ENCODE measurements around the gene CRIP1.

Gene CRIP1

GRCh38 chr14:105470350-105471296 is 16.1 kb upstream of the CRIP1 start:
- DNase-seq (ENCODE audit: low read depth in 2 of 2), result no peak

- no peak for DNase-seq (ENCODE audit: low read depth in 2 of 2)
Observed at GRCh38 chr14:105471297-105471821, 15.3 kb upstream of the CRIP1 start.

DNA sequence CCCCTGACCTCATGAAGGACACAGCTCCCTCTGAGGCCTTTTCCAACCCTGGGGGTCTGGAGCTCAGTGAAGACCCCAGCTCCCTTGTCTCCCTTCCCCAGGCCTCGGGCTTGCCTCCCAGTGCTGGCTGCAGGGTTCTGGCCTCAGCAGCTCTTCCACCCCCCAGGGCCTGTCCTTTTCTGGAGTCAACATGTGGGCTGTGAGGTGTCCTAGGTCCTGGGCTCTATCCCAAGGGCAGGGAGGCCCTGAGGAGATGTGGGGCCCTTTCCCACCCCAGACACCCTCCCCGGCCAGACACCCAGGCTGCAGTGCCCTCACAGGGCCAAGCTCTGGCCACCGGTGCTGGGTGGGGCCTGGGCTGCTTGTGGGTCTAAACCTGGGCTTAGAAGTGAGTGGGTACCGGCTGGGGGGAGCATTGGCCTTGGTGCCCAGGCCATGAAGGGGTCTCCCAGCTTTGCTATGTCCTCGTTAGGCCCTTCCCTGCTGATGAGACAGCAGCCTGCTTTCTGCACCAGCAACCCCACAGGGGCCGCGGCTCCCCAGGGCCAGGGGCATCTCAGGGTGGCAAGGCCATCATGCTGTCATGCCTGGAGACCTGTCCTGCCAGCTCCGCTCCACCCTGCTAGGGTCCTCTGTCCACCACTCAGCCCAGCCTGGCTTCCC is 14.7 kb upstream of the CRIP1 start:
- no peak for DNase-seq (ENCODE audit: low read depth in 2 of 2)

DNA sequence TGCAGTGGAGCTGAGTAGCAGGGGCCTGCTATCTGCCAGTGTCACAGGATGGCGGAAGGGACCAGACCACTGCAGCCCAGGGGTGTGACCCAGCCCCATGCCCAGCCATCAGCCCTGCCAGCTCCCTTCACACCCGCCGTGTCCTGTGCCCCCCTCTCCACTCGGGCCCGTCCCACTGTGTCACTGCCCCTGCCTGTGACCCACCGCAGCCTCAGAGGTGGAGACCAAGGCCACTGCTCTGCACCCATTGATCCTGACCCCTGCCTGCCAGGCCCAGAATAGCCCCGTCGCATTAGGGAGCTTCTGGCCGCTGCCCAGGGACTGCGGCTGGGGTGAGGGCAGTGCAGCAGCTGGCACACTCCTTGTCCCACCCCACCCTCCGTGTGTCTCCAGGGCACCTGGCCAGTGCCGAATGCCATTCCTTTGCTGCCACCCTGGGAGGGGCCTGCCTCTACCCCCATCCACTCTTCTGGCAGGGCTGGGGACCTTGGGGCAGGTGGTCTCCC is 14.1 kb upstream of the CRIP1 start:
- no peak for DNase-seq (ENCODE audit: low read depth in 2 of 2)

DNA sequence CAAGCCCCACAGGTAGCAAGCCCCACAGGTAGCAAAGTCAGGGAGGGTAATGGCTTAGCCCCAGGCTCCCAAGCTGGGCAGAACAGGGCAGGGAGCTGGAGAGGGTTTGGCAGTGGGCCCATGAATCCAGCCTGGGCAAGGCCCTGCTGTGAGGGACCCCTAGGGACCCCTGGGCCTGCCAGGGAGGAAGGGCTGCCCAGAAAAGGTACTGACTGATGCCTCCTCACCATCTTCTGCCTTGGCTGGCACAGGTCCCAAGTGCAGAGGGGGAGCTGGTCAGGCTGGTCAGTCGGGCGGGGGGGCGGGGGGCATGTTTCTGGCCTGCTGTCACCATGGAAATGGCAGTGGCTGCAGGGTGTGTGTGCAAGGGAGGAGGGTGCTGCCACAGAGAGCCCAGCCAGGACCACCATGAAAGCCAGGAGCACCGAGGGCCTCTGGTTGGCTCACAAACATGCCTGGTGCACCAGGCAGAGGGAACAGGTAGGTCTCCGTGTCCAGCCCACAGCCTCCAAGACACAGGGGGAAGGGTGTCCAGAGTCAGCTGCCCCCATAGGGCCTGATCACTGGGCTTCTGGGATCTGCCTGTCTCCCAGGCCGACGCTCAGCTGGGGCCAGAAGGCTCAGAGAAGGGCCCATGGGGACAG is 13.5 kb upstream of the CRIP1 start:
- DNase-seq (ENCODE audit: low read depth in 2 of 2), result no peak

DNA sequence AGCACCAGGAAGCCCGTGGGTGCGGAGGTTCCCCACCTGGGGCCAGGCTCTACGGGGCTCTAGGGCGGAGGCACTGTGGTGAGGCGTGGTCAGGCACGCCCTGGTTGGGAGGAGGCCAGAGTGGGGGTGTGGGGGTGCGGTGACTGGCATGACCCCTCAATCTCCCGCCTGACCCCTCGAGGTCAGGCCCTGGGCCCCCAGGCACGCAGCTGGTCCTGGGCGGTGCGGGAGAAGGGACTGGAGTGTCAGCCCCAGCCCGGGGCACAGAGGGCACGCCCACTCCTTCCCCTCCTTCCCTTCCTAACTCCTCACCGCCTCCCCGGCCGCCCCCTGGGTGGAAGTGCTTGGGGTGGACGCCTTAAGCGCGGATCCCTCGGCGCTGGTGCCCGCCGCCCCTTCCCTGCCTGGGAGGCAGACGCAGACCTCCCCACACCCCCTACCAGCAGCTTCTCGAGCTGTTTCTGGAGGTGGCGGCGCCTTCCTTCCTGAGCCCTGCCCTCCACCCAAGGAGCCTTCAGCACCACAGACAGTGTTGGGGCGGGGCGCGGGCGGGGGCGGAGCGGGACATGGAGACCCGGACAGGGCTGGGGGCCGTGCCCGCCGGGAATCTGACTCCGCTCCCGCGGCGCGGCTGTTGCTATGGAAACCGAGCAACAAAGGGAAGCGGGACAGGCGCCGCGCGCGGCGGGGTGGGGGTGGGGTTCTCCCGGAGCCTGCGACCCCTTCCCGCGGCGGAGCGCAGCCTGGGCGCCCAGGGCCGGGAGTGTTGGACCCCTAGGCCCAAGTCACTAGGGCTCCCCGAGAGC is 12.8 kb upstream of the CRIP1 start:
- DNase-seq (ENCODE audit: low read depth in 2 of 2), result peak in 1 of 2 donors; percentile 49

- no peak for DNase-seq (ENCODE audit: low read depth in 2 of 2)
Observed at GRCh38 chr14:105474483-105475268, 12.0 kb upstream of the CRIP1 start, which contains the start of gene CRIP2. TSS of gene CRIP2 (plus strand) at chr14:105474821. CDS start at chr14:105474863, 42 bp downstream.

DNA sequence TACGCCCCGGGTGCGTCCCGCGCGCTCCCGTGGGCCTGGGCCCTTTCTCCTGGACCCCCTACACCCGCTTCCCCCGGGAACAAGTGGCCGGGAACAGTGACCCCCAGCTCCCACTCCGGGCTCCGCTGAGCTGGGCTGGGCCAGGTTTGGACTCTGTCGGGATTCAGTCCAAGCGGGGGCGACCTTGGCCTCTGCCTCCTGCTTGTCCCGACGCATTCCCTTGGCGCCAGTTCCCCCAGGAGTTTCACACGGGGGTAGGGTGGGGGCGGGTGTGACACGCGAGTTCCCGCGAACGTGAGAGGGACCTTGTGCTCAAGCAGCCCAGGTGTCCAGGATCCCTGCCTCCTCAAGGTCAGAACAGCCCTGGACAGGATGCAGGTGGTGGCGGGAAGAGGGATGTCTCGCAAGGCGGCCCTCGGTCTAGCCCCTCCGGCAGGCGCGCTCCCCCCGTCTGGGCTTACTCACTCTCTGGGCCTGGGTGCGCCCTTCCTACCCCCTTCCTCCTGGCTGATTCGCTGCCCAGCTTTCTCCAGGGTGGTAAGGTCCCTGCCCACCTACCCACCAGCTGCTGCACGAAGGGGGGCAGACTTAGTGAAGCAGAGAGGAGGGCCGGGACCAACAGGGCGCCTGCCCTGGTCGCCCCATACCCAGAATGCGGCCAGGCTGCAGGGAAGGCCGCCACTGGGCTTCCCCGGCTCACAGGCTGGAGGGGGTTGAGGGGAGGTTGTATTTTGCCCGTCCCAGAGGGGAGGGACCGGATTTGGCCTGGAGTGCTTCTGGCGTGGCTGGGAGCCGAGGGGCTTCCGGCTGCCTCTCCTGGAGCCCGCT is 11.2 kb upstream of the CRIP1 start:
- DNase-seq (ENCODE audit: low read depth in 2 of 2), result no peak

DNA sequence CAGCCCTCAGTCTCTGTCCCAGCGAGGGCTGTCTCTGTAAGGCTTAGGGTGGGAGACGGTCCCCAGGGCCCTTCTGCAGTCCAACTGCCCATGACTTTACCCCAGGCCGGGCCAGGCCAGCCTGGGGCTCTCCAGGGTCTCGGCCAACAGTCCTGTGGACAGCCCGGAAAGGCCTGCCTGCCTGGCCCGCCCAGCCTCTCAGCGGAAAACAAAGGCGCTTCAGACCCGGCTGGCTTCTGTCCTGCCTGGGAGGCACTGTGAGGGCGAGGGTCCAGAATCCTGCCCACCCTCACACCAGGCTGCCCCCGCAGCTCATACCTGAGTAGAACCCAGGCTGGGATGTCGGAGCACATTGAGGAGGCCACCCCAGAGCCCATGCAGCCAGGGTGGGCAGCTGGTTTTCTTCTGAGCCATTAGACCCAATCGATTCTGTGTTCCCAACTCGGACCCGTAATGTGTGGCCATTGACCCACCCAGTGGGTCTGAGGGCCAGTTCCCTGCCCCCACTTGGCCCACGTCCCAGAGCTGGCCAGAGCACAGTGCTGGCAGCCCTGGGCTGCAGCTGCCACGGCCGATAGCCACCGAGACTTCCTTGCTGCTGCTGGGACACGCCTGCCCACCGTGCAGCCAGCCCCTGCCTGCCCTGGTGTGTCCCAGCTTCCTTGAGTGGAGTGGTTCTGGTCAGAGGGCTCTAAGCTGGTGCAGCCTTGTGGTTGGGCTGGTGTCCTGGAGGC is 10.4 kb upstream of the CRIP1 start:
- DNase-seq (ENCODE audit: low read depth in 2 of 2), result no peak

DNA sequence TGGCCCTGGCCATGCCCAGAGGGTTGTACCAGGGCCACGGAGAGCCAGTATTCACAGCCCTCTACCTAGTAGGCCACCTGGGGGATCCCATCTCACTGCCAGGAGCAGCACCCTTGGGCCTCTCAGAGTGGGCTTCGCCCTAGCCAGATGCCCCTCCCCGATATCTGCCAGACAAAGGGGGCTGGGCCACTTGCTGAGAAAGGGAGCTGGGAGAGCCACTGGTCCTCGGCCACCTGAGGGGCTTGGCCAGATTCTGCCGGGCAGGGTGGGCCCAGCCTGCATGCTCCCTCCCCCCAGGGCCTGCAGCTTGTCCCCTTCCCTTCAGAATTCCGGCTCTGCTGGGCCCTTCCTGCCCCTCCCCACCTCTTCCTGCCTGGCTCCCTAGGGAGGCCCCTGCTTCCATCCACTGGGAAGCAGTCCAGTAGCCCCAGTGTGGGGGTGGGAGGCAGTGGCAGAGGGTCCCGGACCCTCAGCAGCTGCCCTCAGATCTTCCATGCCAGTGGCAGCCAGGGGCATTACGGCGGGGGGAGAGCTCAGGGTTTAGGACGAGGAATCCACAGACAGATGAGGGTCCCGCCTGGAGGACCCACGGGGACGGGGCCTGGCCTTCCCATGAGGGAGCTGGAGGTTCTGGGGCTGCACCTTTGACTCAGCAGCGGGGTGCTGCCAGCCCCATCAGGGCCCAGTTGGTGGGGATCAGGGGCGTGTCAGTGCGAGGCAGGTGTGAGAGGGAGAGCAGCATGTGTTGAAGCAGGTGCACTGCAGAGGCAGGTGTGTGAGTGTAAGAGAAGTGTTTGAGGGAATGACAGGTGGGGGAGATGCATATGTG is 9.6 kb upstream of the CRIP1 start:
- no peak for DNase-seq (ENCODE audit: low read depth in 2 of 2)

GRCh38 chr14:105477660-105478397 is 8.9 kb upstream of the CRIP1 start:
- DNase-seq (ENCODE audit: low read depth in 2 of 2), result no peak

DNA sequence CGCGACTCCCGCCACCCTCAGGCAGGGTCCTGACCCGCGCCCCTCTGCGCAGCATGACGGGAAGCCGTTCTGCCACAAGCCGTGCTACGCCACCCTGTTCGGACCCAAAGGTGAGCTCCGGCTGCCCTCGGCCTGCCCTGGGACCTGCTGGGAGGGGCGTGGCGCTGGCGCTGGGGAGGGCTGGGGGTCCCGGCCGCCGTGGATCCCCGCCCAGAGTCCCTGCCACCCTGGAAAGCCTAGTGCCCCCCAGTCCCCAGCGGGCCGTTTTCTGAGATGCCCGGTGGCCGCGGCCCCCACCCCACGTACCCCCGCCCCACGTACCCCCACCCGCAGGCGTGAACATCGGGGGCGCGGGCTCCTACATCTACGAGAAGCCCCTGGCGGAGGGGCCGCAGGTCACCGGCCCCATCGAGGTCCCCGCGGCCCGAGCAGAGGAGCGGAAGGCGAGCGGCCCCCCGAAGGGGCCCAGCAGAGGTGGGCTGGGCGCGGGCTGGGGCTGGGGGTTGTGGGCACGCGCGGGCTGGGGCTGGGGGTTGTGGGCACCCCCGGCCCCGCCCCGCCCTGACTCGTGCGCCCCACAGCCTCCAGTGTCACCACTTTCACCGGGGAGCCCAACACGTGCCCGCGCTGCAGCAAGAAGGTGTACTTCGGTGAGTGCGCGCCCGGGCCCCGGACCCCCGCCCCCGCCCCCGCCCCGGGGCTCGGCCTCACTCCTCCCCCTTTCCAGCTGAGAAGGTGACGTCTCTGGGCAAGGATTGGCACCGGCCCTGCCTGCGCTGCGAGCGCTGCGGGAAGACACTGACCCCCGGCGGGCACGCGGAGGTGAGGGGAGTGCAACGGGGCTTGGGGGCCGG is 8.1 kb upstream of the CRIP1 start:
- no peak for DNase-seq (ENCODE audit: low read depth in 2 of 2)

- no peak for DNase-seq (ENCODE audit: low read depth in 2 of 2)
Observed at GRCh38 chr14:105479431-105480158, 7.1 kb upstream of the CRIP1 start.

- DNase-seq (ENCODE audit: low read depth in 2 of 2), result no peak
Observed at GRCh38 chr14:105480199-105480746, 6.4 kb upstream of the CRIP1 start.
